Measurements from ENCODE around the gene OR9G4. TPM values are rescaled to one million over a fixed set of nuclear protein-coding genes. Genes with fewer than 3 reads are reported as not detected.

Gene OR9G4
- total RNA-seq (not detected), polyA plus RNA-seq (ENCODE audit: insufficient read length in 2 of 2) (not detected)
- long read RNA-seq, donor 1, result 0 reads
- long read RNA-seq, donor 2, result 0 reads
- long read RNA-seq, donor 3, result 0 reads
- long read RNA-seq, donor 4, result 0 reads

DNA sequence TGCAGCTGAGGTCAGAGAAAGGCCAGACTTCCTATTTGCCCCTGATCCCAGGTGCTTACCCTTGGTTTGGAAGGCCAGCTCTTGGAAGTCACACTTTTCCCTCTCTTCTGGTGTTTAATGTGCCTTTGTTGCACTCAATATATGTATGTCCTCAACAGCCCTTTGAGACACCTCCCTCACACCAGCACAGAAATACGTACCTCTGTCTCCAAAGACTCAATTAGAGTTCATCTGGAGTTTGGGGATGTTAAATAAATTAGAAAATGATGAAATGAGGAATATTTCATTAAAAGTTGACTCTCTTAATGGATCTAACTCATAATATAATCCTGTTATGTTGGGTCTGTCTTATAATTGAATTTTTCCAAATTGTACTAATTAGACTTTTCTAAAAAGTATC lies at the start of gene OR9G4:
Gene OR9G4 (minus strand): TSS at position 101 of the 400 bp plus-strand sequence. CDS start 4,931 bp downstream, outside the sequence.
- Histone ChIP-seq H3K4me3 (ENCODE audit: low read depth, low read length) (no peak within 1 kb of the TSS), H3K9me3 (ENCODE audit: control insufficient read depth, insufficient read depth, low read length) (no peaks in the 10 kb centered on the region), H3K27ac (ENCODE audit: low read depth, low read length) (no peak within 1 kb of the TSS), H3K36me3 (ENCODE audit: control insufficient read depth, insufficient read depth, low read length) (no peaks in the 10 kb centered on the region), H3K27me3 (ENCODE audit: control insufficient read depth, insufficient read depth, low read length) (no peaks in the 10 kb centered on the region), H3K4me1 (ENCODE audit: control insufficient read depth, insufficient read depth, low read length) (no peaks in the 10 kb centered on the region)
- DNase-seq (ENCODE audit: low read depth in 4 of 6, low spot score in 6 of 6), result no peak
- WGBS (ENCODE audit: insufficient coverage), result no CpG with 5 or more reads among the region's 1 CpG

DNA sequence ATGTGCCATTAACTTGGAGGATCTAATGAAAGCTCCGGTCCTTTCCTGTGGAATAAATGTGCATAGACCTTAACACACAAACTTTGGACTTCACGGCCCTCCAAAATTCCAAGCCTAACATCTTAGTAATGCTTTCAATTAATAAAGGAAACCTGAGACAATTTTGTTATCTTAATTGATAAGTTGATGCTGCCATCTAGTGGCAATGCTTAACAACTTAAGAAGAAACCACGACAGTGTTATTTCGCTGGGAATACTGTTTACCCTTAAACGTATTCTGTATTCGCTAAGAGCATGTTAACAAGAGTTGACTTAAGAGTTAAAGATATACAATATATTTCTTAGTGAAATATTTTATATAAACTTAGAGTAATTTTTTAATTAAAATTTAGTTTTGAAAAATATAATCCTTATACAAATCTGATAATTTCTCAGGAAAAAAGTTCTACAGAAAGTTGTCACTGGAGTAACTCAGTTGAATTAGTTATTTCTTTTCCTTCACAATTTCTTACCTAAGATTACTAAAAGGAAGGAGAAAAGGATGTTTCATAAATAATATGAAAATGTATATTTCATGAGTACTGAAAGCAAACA lies 35.0 kb upstream of the OR9G4 start:
- no peaks in the 10 kb centered on the region for H3K9me3 ChIP-seq (ENCODE audit: control insufficient read depth, insufficient read depth, low read length)
- H3K4me1 ChIP-seq (ENCODE audit: control insufficient read depth, insufficient read depth, low read length), result no peaks in the 10 kb centered on the region
- no peak overlapping the region for H3K4me3 ChIP-seq (ENCODE audit: low read depth, low read length)
- H3K27ac ChIP-seq (ENCODE audit: low read depth, low read length), result no peak overlapping the region
- no peaks in the 10 kb centered on the region for H3K36me3 ChIP-seq (ENCODE audit: control insufficient read depth, insufficient read depth, low read length)
- DNase-seq (ENCODE audit: low read depth in 4 of 6, low spot score in 6 of 6), result peak; percentile 5 to 90 (median 59)
- H3K27me3 ChIP-seq (ENCODE audit: control insufficient read depth, insufficient read depth, low read length), result no peaks in the 10 kb centered on the region
- no CpG with 5 or more reads among the region's 6 CpGs for WGBS (ENCODE audit: insufficient coverage)

DNA sequence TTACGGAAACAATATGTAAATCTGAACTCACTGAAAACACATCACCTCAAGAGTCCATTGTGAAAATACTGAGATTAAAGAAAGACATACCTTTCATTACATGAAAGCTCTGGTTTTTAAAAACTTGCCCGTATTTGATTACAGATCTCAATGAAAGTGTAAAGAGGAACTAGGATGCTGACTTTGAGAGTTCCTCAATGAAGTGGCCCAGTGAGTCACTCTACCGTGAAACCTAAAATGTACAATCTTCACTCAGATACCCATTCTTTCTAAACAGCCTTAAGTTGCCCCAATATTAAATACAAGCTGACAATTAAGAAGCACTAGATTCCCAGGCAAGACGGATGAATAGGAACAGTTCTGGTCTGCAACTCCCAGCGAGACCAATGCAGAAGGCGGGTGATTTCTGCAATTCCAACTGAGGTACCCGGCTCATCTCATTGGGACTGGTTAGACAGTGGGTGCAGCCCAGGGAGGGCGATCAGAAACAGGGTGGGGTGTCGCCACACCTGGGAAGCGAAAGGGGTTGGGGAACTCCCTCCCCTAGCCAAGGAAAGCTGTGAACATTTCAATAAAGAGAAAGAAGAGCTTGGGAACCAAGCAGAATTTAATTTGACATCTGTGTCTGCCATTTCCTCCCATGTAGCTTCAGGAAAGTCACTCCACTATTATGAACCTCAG lies 33.8 kb upstream of the OR9G4 start:
- no peak for DNase-seq (ENCODE audit: low read depth in 4 of 6, low spot score in 6 of 6)
- Histone ChIP-seq H3K36me3 (ENCODE audit: control insufficient read depth, insufficient read depth, low read length) (no peaks in the 10 kb centered on the region), H3K4me3 (ENCODE audit: low read depth, low read length) (no peak overlapping the region), H3K9me3 (ENCODE audit: control insufficient read depth, insufficient read depth, low read length) (no peaks in the 10 kb centered on the region), H3K27ac (ENCODE audit: low read depth, low read length) (no peak overlapping the region), H3K27me3 (ENCODE audit: control insufficient read depth, insufficient read depth, low read length) (no peaks in the 10 kb centered on the region), H3K4me1 (ENCODE audit: control insufficient read depth, insufficient read depth, low read length) (no peaks in the 10 kb centered on the region)
- 82% methylated on average over 4 of the region's 10 CpGs for WGBS (ENCODE audit: insufficient coverage)

DNA sequence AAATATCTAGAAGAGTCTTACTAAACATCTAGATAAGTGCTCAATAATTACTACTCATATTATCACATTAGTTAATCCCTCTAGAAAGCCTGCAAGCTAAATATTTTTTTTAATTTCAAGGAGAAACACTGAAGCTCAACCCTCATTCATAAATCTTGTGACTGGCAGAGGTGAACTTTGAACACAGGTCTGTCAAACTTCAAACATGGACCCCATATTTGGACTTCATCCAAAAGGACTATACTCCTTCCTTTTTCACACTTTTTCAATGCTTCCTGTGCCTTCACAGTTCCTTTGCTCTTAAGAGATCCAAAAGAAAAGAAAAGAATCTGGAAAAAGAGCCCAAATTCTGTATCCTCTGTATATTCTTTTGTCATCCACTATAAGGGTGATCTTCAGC lies 28.3 kb upstream of the OR9G4 start:
- Histone ChIP-seq H3K36me3 (ENCODE audit: control insufficient read depth, insufficient read depth, low read length) (no peaks in the 10 kb centered on the region), H3K27me3 (ENCODE audit: control insufficient read depth, insufficient read depth, low read length) (no peaks in the 10 kb centered on the region), H3K9me3 (ENCODE audit: control insufficient read depth, insufficient read depth, low read length) (no peaks in the 10 kb centered on the region), H3K4me1 (ENCODE audit: control insufficient read depth, insufficient read depth, low read length) (no peaks in the 10 kb centered on the region), H3K4me3 (ENCODE audit: low read depth, low read length) (no peak overlapping the region), H3K27ac (ENCODE audit: low read depth, low read length) (no peak overlapping the region)
- no peak for DNase-seq (ENCODE audit: low read depth in 4 of 6, low spot score in 6 of 6)

DNA sequence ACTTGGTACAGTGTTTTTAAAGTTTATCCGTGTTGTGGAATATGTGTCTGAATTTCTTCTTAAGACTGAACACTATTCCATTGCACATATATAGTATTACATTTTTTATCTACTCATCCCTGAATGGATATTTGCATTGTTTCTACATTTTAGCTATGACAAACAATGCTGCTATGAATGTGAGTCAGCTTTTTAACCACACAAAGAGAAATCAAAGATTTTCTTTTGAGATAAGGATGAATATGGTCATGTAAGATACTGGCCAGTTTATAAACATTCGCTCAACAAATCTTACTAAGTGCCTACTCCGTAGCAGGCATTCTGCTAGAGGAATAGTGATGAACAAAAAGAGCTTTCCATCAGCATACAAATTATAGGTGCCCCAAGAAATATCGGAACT lies 16.5 kb upstream of the OR9G4 start:
- Histone ChIP-seq H3K4me1 (ENCODE audit: control insufficient read depth, insufficient read depth, low read length) (no peaks in the 10 kb centered on the region), H3K27ac (ENCODE audit: low read depth, low read length) (no peak overlapping the region), H3K9me3 (ENCODE audit: control insufficient read depth, insufficient read depth, low read length) (no peaks in the 10 kb centered on the region), H3K4me3 (ENCODE audit: low read depth, low read length) (no peak overlapping the region), H3K36me3 (ENCODE audit: control insufficient read depth, insufficient read depth, low read length) (no peaks in the 10 kb centered on the region), H3K27me3 (ENCODE audit: control insufficient read depth, insufficient read depth, low read length) (no peaks in the 10 kb centered on the region)
- DNase-seq (ENCODE audit: low read depth in 4 of 6, low spot score in 6 of 6), result no peak
- 90% methylated on average over 1 of the region's 4 CpGs for WGBS (ENCODE audit: insufficient coverage)

DNA sequence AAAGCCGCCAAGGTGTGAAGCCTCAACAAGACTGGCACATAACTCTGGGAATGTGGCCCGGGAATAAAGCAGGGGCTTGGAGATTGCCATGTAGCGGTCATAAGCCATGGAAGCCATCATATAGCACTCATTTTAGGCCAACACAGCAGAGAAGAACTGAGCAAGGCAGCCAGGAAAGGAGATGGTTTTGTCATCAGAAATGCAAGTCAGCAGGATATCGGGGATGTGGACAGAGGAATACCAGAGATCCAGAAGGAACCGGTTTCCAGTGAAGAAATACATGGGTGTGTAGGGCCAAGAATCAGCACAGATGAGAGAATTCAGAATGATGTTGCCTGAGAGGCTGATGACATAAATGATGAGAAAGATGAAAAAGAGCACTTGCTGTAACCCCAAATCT lies 3.0 kb upstream of the OR9G4 start:
- Histone ChIP-seq H3K4me3 (ENCODE audit: low read depth, low read length) (no peak overlapping the region), H3K4me1 (ENCODE audit: control insufficient read depth, insufficient read depth, low read length) (no peaks in the 10 kb centered on the region), H3K9me3 (ENCODE audit: control insufficient read depth, insufficient read depth, low read length) (no peaks in the 10 kb centered on the region), H3K27me3 (ENCODE audit: control insufficient read depth, insufficient read depth, low read length) (no peaks in the 10 kb centered on the region), H3K36me3 (ENCODE audit: control insufficient read depth, insufficient read depth, low read length) (no peaks in the 10 kb centered on the region), H3K27ac (ENCODE audit: low read depth, low read length) (no peak overlapping the region)
- DNase-seq (ENCODE audit: low read depth in 4 of 6, low spot score in 6 of 6), result no peak
- WGBS (ENCODE audit: insufficient coverage), result 94% methylated on average over 5 of the region's 5 CpGs

DNA sequence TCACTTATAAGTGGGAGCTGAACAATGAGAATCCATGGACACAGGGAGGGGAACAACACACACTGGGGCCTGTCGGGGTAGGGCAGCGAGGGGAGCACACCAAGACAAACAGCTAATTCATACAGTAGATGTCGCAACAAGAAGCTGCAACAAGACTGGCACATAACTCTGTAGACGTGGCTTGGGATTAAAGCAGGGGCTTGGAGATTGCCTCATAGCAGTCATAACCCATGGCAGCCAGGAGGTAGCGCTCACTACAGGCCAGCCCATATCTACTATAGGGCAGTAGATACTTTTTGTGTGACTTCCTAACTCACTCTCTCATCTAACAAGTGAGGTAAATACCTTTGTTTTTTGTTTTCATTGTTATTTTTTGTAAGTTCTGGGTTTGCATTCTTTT lies 1.7 kb upstream of the OR9G4 start:
- no peaks in the 10 kb centered on the region for H3K4me1 ChIP-seq (ENCODE audit: control insufficient read depth, insufficient read depth, low read length)
- H3K36me3 ChIP-seq (ENCODE audit: control insufficient read depth, insufficient read depth, low read length), result no peaks in the 10 kb centered on the region
- no peak overlapping the region for H3K4me3 ChIP-seq (ENCODE audit: low read depth, low read length)
- no CpG with 5 or more reads among the region's 5 CpGs for WGBS (ENCODE audit: insufficient coverage)
- no peak overlapping the region for H3K27ac ChIP-seq (ENCODE audit: low read depth, low read length)
- no peak for DNase-seq (ENCODE audit: low read depth in 4 of 6, low spot score in 6 of 6)
- H3K9me3 ChIP-seq (ENCODE audit: control insufficient read depth, insufficient read depth, low read length), result no peaks in the 10 kb centered on the region
- no peaks in the 10 kb centered on the region for H3K27me3 ChIP-seq (ENCODE audit: control insufficient read depth, insufficient read depth, low read length)

DNA sequence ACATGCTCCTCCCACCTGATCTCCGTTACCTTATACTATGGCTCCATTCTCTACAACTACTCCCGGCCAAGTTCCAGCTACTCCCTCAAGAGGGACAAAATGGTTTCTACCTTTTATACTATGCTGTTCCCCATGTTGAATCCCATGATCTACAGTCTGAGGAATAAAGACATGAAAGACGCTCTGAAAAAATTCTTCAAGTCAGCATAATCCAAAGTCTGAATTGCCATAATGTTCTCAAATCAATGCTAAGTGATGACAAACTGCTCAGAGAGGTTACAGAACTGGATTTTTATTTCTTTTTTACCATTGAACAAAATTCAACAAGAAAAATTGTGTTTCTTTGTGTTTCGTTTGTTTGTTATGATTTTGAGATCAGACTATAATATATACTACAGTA lies 7.6 kb downstream of the OR9G4 start:
- WGBS (ENCODE audit: insufficient coverage), result 91% methylated on average over 3 of the region's 4 CpGs
- no peak overlapping the region for H3K27ac ChIP-seq (ENCODE audit: low read depth, low read length)
- no peaks in the 10 kb centered on the region for H3K4me1 ChIP-seq (ENCODE audit: control insufficient read depth, insufficient read depth, low read length)
- DNase-seq (ENCODE audit: low read depth in 4 of 6, low spot score in 6 of 6), result no peak
- no peaks in the 10 kb centered on the region for H3K9me3 ChIP-seq (ENCODE audit: control insufficient read depth, insufficient read depth, low read length)
- no peaks in the 10 kb centered on the region for H3K36me3 ChIP-seq (ENCODE audit: control insufficient read depth, insufficient read depth, low read length)
- H3K27me3 ChIP-seq (ENCODE audit: control insufficient read depth, insufficient read depth, low read length), result no peaks in the 10 kb centered on the region
- no peak overlapping the region for H3K4me3 ChIP-seq (ENCODE audit: low read depth, low read length)

DNA sequence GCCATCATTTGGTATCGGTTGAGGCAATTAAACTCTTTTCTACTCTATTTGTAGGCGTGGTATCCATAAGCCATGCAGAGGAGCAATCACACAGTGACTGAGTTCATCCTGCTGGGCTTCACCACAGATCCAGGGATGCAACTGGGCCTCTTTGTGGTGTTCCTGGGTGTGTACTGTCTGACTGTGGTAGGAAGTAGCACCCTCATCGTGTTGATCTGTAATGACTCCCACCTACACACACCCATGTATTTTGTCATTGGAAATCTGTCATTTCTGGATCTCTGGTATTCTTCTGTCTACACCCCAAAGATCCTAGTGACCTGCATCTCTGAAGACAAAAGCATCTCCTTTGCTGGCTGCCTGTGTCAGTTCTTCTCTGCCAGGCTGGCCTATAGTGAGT lies 8.4 kb downstream of the OR9G4 start:
- no peaks in the 10 kb centered on the region for H3K27me3 ChIP-seq (ENCODE audit: control insufficient read depth, insufficient read depth, low read length)
- H3K36me3 ChIP-seq (ENCODE audit: control insufficient read depth, insufficient read depth, low read length), result no peaks in the 10 kb centered on the region
- no peaks in the 10 kb centered on the region for H3K4me1 ChIP-seq (ENCODE audit: control insufficient read depth, insufficient read depth, low read length)
- H3K9me3 ChIP-seq (ENCODE audit: control insufficient read depth, insufficient read depth, low read length), result no peaks in the 10 kb centered on the region
- H3K4me3 ChIP-seq (ENCODE audit: low read depth, low read length), result no peak overlapping the region
- H3K27ac ChIP-seq (ENCODE audit: low read depth, low read length), result no peak overlapping the region
- DNase-seq (ENCODE audit: low read depth in 4 of 6, low spot score in 6 of 6), result no peak
- 100% methylated on average over 1 of the region's 3 CpGs for WGBS (ENCODE audit: insufficient coverage)

DNA sequence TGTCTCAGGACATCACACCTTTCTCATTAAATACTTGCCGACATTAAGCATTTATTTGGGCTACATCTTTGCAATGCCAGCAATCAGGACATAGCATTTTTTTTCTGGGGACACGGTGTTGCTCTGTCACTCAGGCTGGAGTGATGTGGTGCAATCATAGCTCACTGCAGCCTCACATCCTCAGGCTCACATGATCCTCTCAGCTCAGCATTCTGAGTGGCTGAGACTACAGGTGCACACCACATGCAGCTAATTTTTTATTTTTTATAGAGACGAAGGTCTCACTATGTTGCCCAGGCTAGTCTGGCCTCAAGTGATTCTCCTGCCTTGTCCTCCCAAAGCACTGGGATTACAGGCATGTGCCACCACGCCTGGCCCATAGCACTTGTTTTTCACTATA lies 28.0 kb downstream of the OR9G4 start:
- DNase-seq (ENCODE audit: low read depth in 4 of 6, low spot score in 6 of 6), result no peak
- no peaks in the 10 kb centered on the region for H3K36me3 ChIP-seq (ENCODE audit: control insufficient read depth, insufficient read depth, low read length)
- H3K27me3 ChIP-seq (ENCODE audit: control insufficient read depth, insufficient read depth, low read length), result no peaks in the 10 kb centered on the region
- no peaks in the 10 kb centered on the region for H3K9me3 ChIP-seq (ENCODE audit: control insufficient read depth, insufficient read depth, low read length)
- WGBS (ENCODE audit: insufficient coverage), result 80% methylated on average over 4 of the region's 4 CpGs
- no peak overlapping the region for H3K27ac ChIP-seq (ENCODE audit: low read depth, low read length)
- H3K4me1 ChIP-seq (ENCODE audit: control insufficient read depth, insufficient read depth, low read length), result no peaks in the 10 kb centered on the region
- H3K4me3 ChIP-seq (ENCODE audit: low read depth, low read length), result no peak overlapping the region

All from spinal cord (tissue), 10 donors.